Gastroesophageal sphincter (tissue), 4 donors: ENCODE measurements around the gene KCNIP3. TPM values are rescaled to one million over a fixed set of nuclear protein-coding genes. Genes with fewer than 3 reads are reported as not detected.

ENCODE experiments used
- ATAC-seq: fragments of 150-250 bp; one replicate; pipeline ENCODE4 v1.9.1; 2016; ENCODE audit warnings: mild to moderate bottlenecking, moderate library complexity
- H3K27ac ChIP-seq, 4 donors: fragments of 200-600 bp; sonication (generic) in 3 of 4; 1 replicate in 3 of 4; 2 replicates in 1 of 4; pipeline ENCODE4 v1.5.1; 2016 to 2019
- H3K27me3 ChIP-seq: fragments of 200-600 bp; sonication (generic); one replicate; pipeline ENCODE4 v1.5.1; 2019
- H3K36me3 ChIP-seq, 2 donors: fragments of 200-600 bp; sonication (generic); one replicate each; pipeline ENCODE4 v1.5.1; 2019; ENCODE audit warnings: control low read depth in 1 of 2
- H3K4me1 ChIP-seq, 3 donors: fragments of 200-600 bp; sonication (generic); 1 replicate in 2 of 3; 2 replicates in 1 of 3; pipeline ENCODE4 v1.5.1; 2016 to 2019; ENCODE audit warnings: control low read depth in 2 of 3
- H3K4me3 ChIP-seq, 2 donors: fragments of 200-600 bp; sonication (generic); one replicate each; pipeline ENCODE4 v1.5.1; 2019; ENCODE audit warnings: mild to moderate bottlenecking in 1 of 2, moderate library complexity in 1 of 2
- H3K9me3 ChIP-seq, 3 donors: fragments of 200-600 bp; sonication (generic); one replicate each; pipeline ENCODE4 v1.5.1; 2017 to 2019; ENCODE audit warnings: control low read depth in 2 of 3
- EP300 ChIP-seq: sonication (generic); formaldehyde crosslinking; IDR thresholded peaks from one replicate; pipeline ENCODE4 v1.6.1; 2017; ENCODE audit warnings: antibody characterized with exemption, mild to moderate bottlenecking
- POLR2A ChIP-seq, 2 donors: fragments of 450-650 bp; IDR thresholded peaks; one replicate each; pipeline ENCODE4 v1.6.1; 2017; ENCODE audit warnings: antibody characterized with exemption in 2 of 2, mild to moderate bottlenecking in 2 of 2, moderate library complexity in 1 of 2
- POLR2AphosphoS5 ChIP-seq: sonication (generic); formaldehyde crosslinking; IDR thresholded peaks from one replicate; pipeline ENCODE4 v1.6.1; 2017; ENCODE audit warnings: antibody characterized with exemption
- WGBS, 2 donors: methylation state at CpG; one replicate each; pipeline ENCODE4 v1.1.5; 2018; ENCODE audit warnings: low coverage in 1 of 2; 5-methylcytosine and 5-hydroxymethylcytosine counted together
- total RNA-seq, 4 donors: library from RNA; depleted of rRNA; stranded (reverse); fragments of >200 nt; gene quantifications; one replicate each; pipeline ENCODE4 v1.1.0, GENCODE V29; 2016
- TF ChIP-seq, protein P1 (sequence below), 4 experiments: fragments of 200-600 bp in 2 of 4; fragments of 450-650 bp in 2 of 4; sonication (generic) in 1 of 4; IDR thresholded peaks; one replicate each; pipeline ENCODE4 v1.5.1; 2017 to 2019; ENCODE audit warnings: antibody characterized with exemption in 4 of 4, mild to moderate bottlenecking in 2 of 4, moderate library complexity in 2 of 4

KCNIP3 gene
- total RNA-seq, 4 donors from 2014 or later: 14.4 to 41.4 (median 20.0) TPM

DNA sequence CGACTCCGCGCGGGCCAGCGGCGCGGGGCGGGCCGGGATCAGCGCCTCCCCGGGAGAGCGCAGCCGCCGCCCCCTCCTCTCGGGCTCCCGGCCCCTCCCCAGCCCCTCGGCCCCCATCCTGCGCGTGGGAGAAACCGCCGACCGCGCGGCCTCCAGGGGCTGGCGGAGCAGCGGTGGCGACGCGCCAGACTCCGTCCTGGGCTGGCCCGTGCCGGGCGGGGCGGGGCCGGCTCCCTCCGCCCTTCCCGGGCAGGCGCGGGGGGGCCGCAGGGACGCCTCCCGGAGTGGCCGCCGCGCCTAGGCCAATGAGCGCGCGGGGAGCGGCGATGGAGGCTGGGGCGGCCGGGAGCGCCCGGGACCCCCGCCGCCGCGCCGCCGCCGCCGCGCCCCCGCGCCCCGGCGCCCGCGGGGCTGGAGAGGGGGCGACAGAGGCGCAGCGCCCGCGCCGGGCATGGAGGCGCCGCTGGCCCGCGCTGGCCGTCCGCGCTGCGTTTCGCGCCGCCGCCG, 49.1 kb downstream of the KCNIP3 start:
- TF ChIP-seq, protein P1, sequence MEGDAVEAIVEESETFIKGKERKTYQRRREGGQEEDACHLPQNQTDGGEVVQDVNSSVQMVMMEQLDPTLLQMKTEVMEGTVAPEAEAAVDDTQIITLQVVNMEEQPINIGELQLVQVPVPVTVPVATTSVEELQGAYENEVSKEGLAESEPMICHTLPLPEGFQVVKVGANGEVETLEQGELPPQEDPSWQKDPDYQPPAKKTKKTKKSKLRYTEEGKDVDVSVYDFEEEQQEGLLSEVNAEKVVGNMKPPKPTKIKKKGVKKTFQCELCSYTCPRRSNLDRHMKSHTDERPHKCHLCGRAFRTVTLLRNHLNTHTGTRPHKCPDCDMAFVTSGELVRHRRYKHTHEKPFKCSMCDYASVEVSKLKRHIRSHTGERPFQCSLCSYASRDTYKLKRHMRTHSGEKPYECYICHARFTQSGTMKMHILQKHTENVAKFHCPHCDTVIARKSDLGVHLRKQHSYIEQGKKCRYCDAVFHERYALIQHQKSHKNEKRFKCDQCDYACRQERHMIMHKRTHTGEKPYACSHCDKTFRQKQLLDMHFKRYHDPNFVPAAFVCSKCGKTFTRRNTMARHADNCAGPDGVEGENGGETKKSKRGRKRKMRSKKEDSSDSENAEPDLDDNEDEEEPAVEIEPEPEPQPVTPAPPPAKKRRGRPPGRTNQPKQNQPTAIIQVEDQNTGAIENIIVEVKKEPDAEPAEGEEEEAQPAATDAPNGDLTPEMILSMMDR (IDR thresholded peaks at IDR 0.05): no peak
- TF ChIP-seq POLR2AphosphoS5 (no peak), EP300 (no peak), POLR2A (IDR thresholded peaks at IDR 0.05) (no peak)
- Histone ChIP-seq H3K27me3 (peaks cover 6% of the 10 kb centered on the region), H3K4me1 (peaks cover 0 to 42% (median 10%) of the 10 kb centered on the region in 3 donors), H3K36me3 (no peaks in the 10 kb centered on the region), H3K27ac (peak overlapping the region; percentile 29 to 90 (median 90)), H3K4me3 (peak overlapping the region; percentile 70 to 87), H3K9me3 (no peaks in the 10 kb centered on the region)
- peak; percentile 86 for ATAC-seq
- WGBS, 2 donors: no CpG with 5 or more reads among the region's 88 CpGs

DNA sequence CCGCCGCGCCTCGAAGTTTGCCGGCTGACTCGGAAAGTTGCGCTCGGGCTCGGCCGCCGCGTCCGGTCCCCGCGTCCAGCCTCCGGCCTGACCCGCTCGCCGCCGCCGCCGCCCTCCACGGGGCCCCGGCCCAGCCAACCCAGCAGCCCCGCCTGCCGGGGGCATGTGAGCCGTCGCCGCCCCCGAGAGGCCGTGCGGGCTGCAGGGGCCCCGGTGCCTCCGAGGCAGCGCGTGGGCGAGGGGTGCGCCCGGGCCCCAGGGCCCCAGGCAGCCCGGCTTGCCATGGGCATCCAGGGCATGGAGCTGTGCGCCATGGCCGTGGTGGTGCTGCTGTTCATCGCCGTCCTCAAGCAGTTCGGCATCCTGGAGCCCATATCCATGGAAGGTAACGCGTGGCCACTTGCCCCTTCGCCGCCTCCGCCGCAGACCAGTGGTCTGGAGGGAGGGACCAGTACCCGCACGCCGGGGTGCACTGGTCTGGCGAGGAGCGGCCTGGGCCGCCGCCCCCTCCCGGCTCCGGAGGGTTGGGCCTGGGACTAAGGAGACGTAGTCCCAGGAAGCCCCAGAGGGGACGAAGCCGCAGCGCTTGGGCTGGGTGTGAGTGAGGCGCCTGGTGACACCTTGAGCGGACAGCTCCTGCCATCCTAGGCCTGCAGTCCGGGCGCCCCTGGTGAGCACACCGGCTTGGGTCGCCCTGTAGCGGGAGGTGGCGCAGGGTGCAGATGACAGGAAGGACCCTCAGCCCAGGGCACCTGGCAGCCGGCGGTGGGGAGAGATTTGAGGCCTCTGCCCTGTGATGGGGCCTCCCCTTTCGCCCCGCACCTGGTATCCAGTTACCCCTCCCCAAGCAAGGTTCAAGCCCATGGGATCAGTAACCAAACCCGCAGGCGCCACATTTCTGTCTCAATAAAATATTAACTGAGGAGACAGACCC, 49.9 kb downstream of the KCNIP3 start:
- peak in 1 of 2 donors; percentile 6 for TF ChIP-seq POLR2A (IDR thresholded peaks at IDR 0.05)
- TF ChIP-seq POLR2AphosphoS5: no peak
- no peak for TF ChIP-seq EP300
- TF ChIP-seq, protein P1 (IDR thresholded peaks at IDR 0.05): peak in 1 of 4 experiments; percentile 21
- ATAC-seq: peak; percentile 36
- WGBS, 2 donors: no CpG with 5 or more reads among the region's 78 CpGs

DNA sequence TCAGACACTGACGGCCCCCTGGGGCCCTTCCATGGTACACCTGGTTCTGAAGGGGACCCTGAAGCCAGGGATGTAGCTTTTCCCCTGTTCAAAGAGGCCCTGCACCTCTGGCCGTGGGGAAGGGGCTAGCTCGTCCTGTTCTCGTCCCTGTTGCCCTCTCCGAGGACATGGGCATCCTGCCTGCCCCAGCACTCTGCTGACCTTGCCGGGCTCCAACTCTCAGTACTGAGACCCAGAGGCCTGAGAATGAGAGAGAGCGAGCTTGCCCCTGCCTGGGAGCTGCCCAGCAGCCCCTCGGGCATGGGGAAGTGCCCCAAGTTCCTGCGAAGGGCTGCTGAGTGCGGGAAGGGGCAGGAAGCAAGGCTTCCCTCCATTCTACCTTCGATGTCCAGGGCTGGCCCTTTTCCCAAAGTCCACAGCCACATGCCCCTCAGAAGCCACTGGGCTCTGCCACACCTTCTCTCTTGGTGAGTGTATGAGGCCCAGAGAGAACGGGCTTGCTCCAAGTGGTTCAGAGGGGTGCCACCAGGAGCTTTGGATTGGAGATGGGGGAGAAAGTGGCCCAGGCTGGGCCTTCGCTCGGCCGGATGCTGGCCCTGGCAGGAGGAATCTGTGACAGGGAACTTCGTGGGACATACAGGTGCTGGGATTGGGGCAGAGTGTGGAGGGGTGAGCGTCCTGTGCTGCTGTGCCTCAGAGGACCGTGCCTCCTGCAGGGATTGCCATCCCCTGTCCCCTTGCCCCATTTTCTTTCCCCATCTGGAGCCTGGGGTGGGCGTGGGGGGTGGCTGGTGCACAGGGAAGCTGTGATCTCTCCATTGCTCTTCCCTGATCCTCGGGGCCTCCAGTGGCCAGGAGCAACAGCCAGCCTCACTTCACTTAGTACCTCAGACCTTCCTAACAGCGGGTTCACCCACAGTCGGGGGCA, 50.8 kb downstream of the KCNIP3 start:
- Histone ChIP-seq H3K4me1 (peaks cover 0 to 42% (median 10%) of the 10 kb centered on the region in 3 donors), H3K27me3 (no peaks in the 10 kb centered on the region), H3K36me3 (no peaks in the 10 kb centered on the region), H3K4me3 (peak overlapping the region in 1 of 2 donors; percentile 87), H3K9me3 (no peaks in the 10 kb centered on the region), H3K27ac (peak overlapping the region in 3 of 4 donors; percentile 78 to 90 (median 89))
- TF ChIP-seq, protein P1 (IDR thresholded peaks at IDR 0.05): no peak
- TF ChIP-seq POLR2A (IDR thresholded peaks at IDR 0.05) (no peak), EP300 (no peak), POLR2AphosphoS5 (no peak)
- no peak for ATAC-seq
- WGBS, 2 donors: 0% methylated on average over 1 of the region's 22 CpGs; no CpG with 5 or more reads in 1 of the 2 donors

More for the DNA sequence above, 49.9 kb downstream of the KCNIP3 start:
- Histone ChIP-seq H3K4me3 (peak overlapping the region; percentile 37 to 87), H3K27me3 (no peaks in the 10 kb centered on the region), H3K4me1 (peaks cover 0 to 42% (median 10%) of the 10 kb centered on the region in 3 donors), H3K27ac (peak overlapping the region in 3 of 4 donors; percentile 78 to 90 (median 89)), H3K36me3 (no peaks in the 10 kb centered on the region), H3K9me3 (no peaks in the 10 kb centered on the region)

DNA sequence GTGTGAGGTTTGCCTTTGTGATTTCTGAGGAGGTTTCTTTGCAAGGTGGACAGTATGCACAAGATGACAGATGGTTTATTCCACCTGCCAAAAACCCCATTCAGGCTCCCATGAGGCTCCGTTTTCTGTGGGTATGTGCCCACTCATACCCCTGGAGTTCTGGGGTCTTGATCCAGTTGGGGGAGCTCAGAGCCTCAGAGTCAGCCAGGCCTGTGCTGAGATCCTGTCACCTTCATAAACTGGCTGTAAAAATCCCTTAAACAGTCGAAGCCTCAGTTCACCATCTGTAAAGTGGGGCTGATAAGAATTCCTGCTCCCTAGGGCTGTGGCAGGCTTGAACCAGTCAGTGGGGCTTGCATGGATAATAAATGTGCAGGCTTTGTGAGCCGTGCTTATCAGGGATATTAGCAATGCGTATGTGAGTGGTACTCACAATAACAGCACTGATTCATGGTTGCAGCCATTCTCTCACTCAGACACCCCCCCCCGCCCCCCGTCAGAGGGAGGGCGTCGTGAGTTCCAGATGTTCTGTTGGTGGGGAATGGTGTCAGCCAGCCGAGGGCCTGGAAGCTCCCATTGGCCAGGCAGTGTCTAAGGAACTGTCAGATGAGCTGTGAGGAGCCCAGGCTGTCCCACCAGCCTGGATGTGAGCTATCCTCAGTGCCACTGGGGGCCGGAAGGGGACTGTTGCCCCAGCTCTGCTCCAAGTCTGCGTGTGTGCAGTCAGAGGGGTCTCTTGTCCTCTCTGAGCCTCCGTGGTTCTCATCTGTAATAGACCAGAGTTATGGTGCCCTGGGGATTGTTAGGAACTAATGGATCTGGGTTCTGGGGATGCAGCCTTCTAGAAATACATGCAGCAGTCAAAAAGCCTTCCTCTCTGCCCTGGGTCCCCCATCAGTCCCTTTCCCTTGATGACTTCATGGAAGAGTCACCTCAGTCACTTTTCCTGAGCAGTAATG, 51.7 kb downstream of the KCNIP3 start:
- WGBS, 2 donors: 71% methylated on average over 3 of the region's 12 CpGs; no CpG with 5 or more reads in 1 of the 2 donors
- peaks cover 0 to 42% (median 10%) of the 10 kb centered on the region in 3 donors for H3K4me1 ChIP-seq
- H3K4me3 ChIP-seq: no peak overlapping the region
- H3K27me3 ChIP-seq: no peaks in the 10 kb centered on the region
- H3K27ac ChIP-seq: peak overlapping the region in 1 of 4 donors; percentile 21
- ATAC-seq: no peak
- H3K9me3 ChIP-seq: no peaks in the 10 kb centered on the region
- no peak for TF ChIP-seq EP300
- TF ChIP-seq POLR2A (IDR thresholded peaks at IDR 0.05): no peak
- TF ChIP-seq POLR2AphosphoS5: no peak
- TF ChIP-seq, protein P1 (IDR thresholded peaks at IDR 0.05): no peak
- no peaks in the 10 kb centered on the region for H3K36me3 ChIP-seq
